IMR-90 (cell line): ENCODE data around the gene ANKRD65. TPM values are rescaled to one million over a fixed set of nuclear protein-coding genes. Genes with fewer than 3 reads are reported as not detected.
A peak's percentile ranks its signal among the peaks of the same experiment; 100 is the strongest.

Experiments used
- ATAC-seq: fragments of 200-7000 bp; cut with Tn5 transposase; 2 replicates; pipeline ENCODE4 v1.9.1; 2020; ENCODE audit warnings: low read depth, mild to moderate bottlenecking, moderate library complexity
- BruUV-seq: library from RNA; stranded (reverse); fragments of 400-500 nt; replicated peaks from 2 replicates; lab custom pipeline; 2021; lab: Mats Ljungman, UMichigan
- CTCF ChIA-PET: fragments of 300-600 bp; formaldehyde crosslinking; extraction: SDS; loops from one replicate; lab custom pipeline; 2021; ENCODE audit warnings: antibody characterized with exemption; lab: Yijun Ruan, JAX
- POLR2A ChIA-PET: fragments of 300-600 bp; sonication (Branson Sonifier 250); formaldehyde crosslinking; loops from one replicate; lab custom pipeline; 2022; ENCODE audit warnings: antibody characterized with exemption; ENCODE audit not compliant: unreplicated experiment; lab: Charles Lee
- DNase-seq: peaks from one replicate; pipeline ENCODE4 v3.0.0; 2013
- H2AFZ ChIP-seq: replicated peaks from 2 replicates; pipeline ENCODE3; 2013; ENCODE audit warnings: low read length, mild to moderate bottlenecking; ENCODE audit not compliant: poor library complexity
- H2AK5ac ChIP-seq: 2 replicates; pipeline ENCODE4 v1.6.1; 2013; ENCODE audit warnings: low read depth, low read length, inconsistent platforms
- H2AK9ac ChIP-seq: replicated peaks from 2 replicates; pipeline ENCODE3; 2013; ENCODE audit warnings: mild to moderate bottlenecking, low read depth, low read length, moderate library complexity; ENCODE audit not compliant: poor library complexity
- H2BK120ac ChIP-seq: 2 replicates; pipeline ENCODE4 v1.6.1; 2013; ENCODE audit warnings: low read depth, low read length, inconsistent platforms
- H2BK15ac ChIP-seq: 3 replicates; pipeline ENCODE4 v1.6.1; 2013; ENCODE audit warnings: low read depth, low read length, inconsistent platforms
- H2BK20ac ChIP-seq: 2 replicates; pipeline ENCODE4 v1.6.1; 2013; ENCODE audit warnings: low read depth, mild to moderate bottlenecking, inconsistent platforms, low read length, moderate library complexity
- H2BK5ac ChIP-seq: 2 replicates; pipeline ENCODE4 v1.6.1; 2013; ENCODE audit warnings: mild to moderate bottlenecking, low read depth, low read length, inconsistent platforms; ENCODE audit not compliant: poor library complexity, severe bottlenecking
- H3K14ac ChIP-seq: replicated peaks from 2 replicates; pipeline ENCODE4 v1.6.1; 2013; ENCODE audit warnings: low read depth, low read length, inconsistent platforms
- H3K18ac ChIP-seq: 2 replicates; pipeline ENCODE4 v1.6.1; 2013; ENCODE audit warnings: low read depth, low read length, control low read depth
- H3K23ac ChIP-seq: 2 replicates; pipeline ENCODE4 v1.6.1; 2013; ENCODE audit warnings: low read depth, low read length, inconsistent platforms
- H3K27ac ChIP-seq: 2 replicates; pipeline ENCODE4 v1.5.1; 2013; ENCODE audit warnings: mild to moderate bottlenecking, control low read depth, low read length; ENCODE audit not compliant: insufficient read depth
- H3K27me3 ChIP-seq: 2 replicates; pipeline ENCODE4 v1.6.1; 2013; ENCODE audit warnings: low read length; ENCODE audit not compliant: control insufficient read depth, insufficient read depth
- H3K36me3 ChIP-seq: 2 replicates; pipeline ENCODE4 v1.6.1; 2013; ENCODE audit warnings: low read length, mixed read lengths; ENCODE audit not compliant: control insufficient read depth, insufficient read depth
- H3K4ac ChIP-seq: 2 replicates; pipeline ENCODE4 v1.6.1; 2013; ENCODE audit warnings: low read depth, low read length, inconsistent platforms
- H3K4me1 ChIP-seq: 2 replicates; pipeline ENCODE4 v1.6.1; 2013; ENCODE audit warnings: low read length, mixed read lengths; ENCODE audit not compliant: control insufficient read depth, insufficient read depth
- H3K4me2 ChIP-seq: 2 replicates; pipeline ENCODE4 v1.6.1; 2013; ENCODE audit warnings: low read depth, mild to moderate bottlenecking, control low read depth, low read length, moderate library complexity
- H3K4me3 ChIP-seq: 2 replicates; pipeline ENCODE4 v1.5.1; 2013; ENCODE audit warnings: low read depth, mild to moderate bottlenecking, control low read depth, low read length, moderate library complexity; ENCODE audit not compliant: insufficient read depth
- H3K56ac ChIP-seq: 2 replicates; pipeline ENCODE4 v1.6.1; 2013; ENCODE audit warnings: low read length, inconsistent platforms; ENCODE audit not compliant: insufficient read depth; ENCODE audit errors: extremely low read depth
- H3K79me1 ChIP-seq, 2 experiments: 2 replicates each; pipeline ENCODE4 v1.6.1; 2013; ENCODE audit warnings: low read length in 2 of 2, inconsistent platforms in 1 of 2, low read depth in 1 of 2
- H3K9ac ChIP-seq: 2 replicates; pipeline ENCODE4 v1.6.1; 2013; ENCODE audit warnings: low read depth, low read length, control low read depth
- H3K9me1 ChIP-seq: 2 replicates; pipeline ENCODE4 v1.6.1; 2013; ENCODE audit warnings: low read length, inconsistent platforms; ENCODE audit not compliant: insufficient read depth
- H3K9me3 ChIP-seq: 2 replicates; pipeline ENCODE4 v1.6.1; 2013; ENCODE audit warnings: low read length; ENCODE audit not compliant: control insufficient read depth, insufficient read depth
- H4K20me1 ChIP-seq: 2 replicates; pipeline ENCODE4 v1.6.1; 2013; ENCODE audit warnings: low read length, inconsistent platforms; ENCODE audit not compliant: insufficient read depth
- H4K5ac ChIP-seq: 2 replicates; pipeline ENCODE4 v1.6.1; 2013; ENCODE audit warnings: mild to moderate bottlenecking, low read depth, low read length, control low read depth
- H4K8ac ChIP-seq, 2 experiments: 2 replicates each; pipeline ENCODE4 v1.6.1; 2013; ENCODE audit warnings: low read depth in 2 of 2, low read length in 2 of 2, control low read depth in 1 of 2, inconsistent platforms in 1 of 2
- H4K91ac ChIP-seq: 2 replicates; pipeline ENCODE4 v1.6.1; 2013; ENCODE audit warnings: low read depth, low read length, inconsistent platforms; ENCODE audit not compliant: insufficient read depth
- BHLHE40 ChIP-seq: fragments of 150-350 bp; IDR thresholded peaks from 2 replicates; pipeline ENCODE4 v1.6.1; 2016; ENCODE audit warnings: mild to moderate bottlenecking, low read depth, low read length
- CEBPB ChIP-seq: IDR thresholded peaks from 2 replicates; pipeline ENCODE4 v1.6.1; 2012; ENCODE audit warnings: low read depth, low read length, improper control_type of control experiment
- CHD1 ChIP-seq: IDR thresholded peaks from 2 replicates; pipeline ENCODE4 v1.6.1; 2012; ENCODE audit warnings: low read depth, low read length, improper control_type of control experiment
- FOS ChIP-seq: fragments of 150-350 bp; IDR thresholded peaks from 2 replicates; pipeline ENCODE4 v1.6.1; 2016; ENCODE audit warnings: low read depth, low read length
- MAFK ChIP-seq: IDR thresholded peaks from 2 replicates; pipeline ENCODE4 v1.6.1; 2012; ENCODE audit warnings: low read depth, low read length, improper control_type of control experiment
- MAZ ChIP-seq: IDR thresholded peaks from 2 replicates; pipeline ENCODE4 v1.6.1; 2012; ENCODE audit warnings: low read depth, mild to moderate bottlenecking, low read length, improper control_type of control experiment, moderate library complexity, borderline replicate concordance
- MXI1 ChIP-seq: IDR thresholded peaks from 2 replicates; pipeline ENCODE4 v1.6.1; 2012; ENCODE audit warnings: low read depth, mild to moderate bottlenecking, low read length, moderate library complexity, borderline replicate concordance
- NFE2L2 ChIP-seq: fragments of 150-350 bp; IDR thresholded peaks from 2 replicates; pipeline ENCODE4 v1.6.1; 2016; ENCODE audit warnings: low read depth, mild to moderate bottlenecking, low read length
- POLR2A ChIP-seq: IDR thresholded peaks from 2 replicates; pipeline ENCODE4 v1.6.1; 2012; ENCODE audit warnings: mild to moderate bottlenecking, low read depth, low read length
- RAD21 ChIP-seq: IDR thresholded peaks from 2 replicates; pipeline ENCODE4 v1.6.1; 2012; ENCODE audit warnings: low read length, improper control_type of control experiment
- RCOR1 ChIP-seq: IDR thresholded peaks from 2 replicates; pipeline ENCODE4 v1.6.1; 2012; ENCODE audit warnings: mild to moderate bottlenecking, low read length, improper control_type of control experiment; ENCODE audit not compliant: insufficient replicate concordance
- RFX5 ChIP-seq: IDR thresholded peaks from 2 replicates; pipeline ENCODE4 v1.8.0; 2012; ENCODE audit warnings: low read depth, mild to moderate bottlenecking, low read length, moderate library complexity
- WGBS, 2 experiments: methylation state at CpG; one replicate each; pipeline versions ENCODE4 v1.1.5 to v1.1.7; 2013; ENCODE audit warnings: missing lambda C conversion rate in 2 of 2; ENCODE audit not compliant: insufficient read length in 1 of 2; ENCODE audit errors: extremely low coverage in 2 of 2; 5-methylcytosine and 5-hydroxymethylcytosine counted together
- dilution Hi-C: fragments of 300-500 bp; cut with HindIII; formaldehyde crosslinking; loops from one replicate; pipeline ENCODE4 v1.14.3; 2018; ENCODE audit warnings: low sequenced_read_pairs; ENCODE audit not compliant: unreplicated experiment
- in situ Hi-C: fragments of 300-500 bp; cut with MboI; formaldehyde crosslinking; loops from 3 replicates; pipeline ENCODE4 v1.14.3; 2019; ENCODE audit warnings: low sequenced_read_pairs, inconsistent platforms, mixed read lengths
- intact Hi-C: fragments of 100-400 bp; cut with micrococcal nuclease; formaldehyde crosslinking; loops from 2 replicates; pipeline ENCODE4 v1.10.0; 2022
- polyA plus RNA-seq, 3 experiments: library from polyadenylated mRNA; depleted of rRNA; stranded (reverse); fragments of >200 nt; gene quantifications; 2 replicates each; pipeline ENCODE4 v1.2.3, GENCODE V29; 2012; ENCODE audit warnings: low replicate concordance in 1 of 3
- total RNA-seq: library from RNA; depleted of rRNA; stranded (reverse); fragments of >200 nt; gene quantifications from 2 replicates; pipeline ENCODE4 v1.2.3, GENCODE V29; 2012
- TF ChIP-seq, protein P1 (sequence below): fragments of 150-350 bp; IDR thresholded peaks from 2 replicates; pipeline ENCODE4 v1.6.1; 2017; ENCODE audit warnings: mild to moderate bottlenecking, antibody characterized with exemption, low read length, low read depth
- TF ChIP-seq, protein P2 (sequence below): conservative IDR thresholded peaks from 2 replicates; pipeline ENCODE4 v1.5.1; 2012; ENCODE audit warnings: mild to moderate bottlenecking, low read depth, low read length, improper control_type of control experiment

The ANKRD65 gene
- total and polyA plus RNA-seq, 2 of the 4 experiments (the other 2 are of a cell fraction), result 0.09 TPM; not detected in 1

- peaks cover 3 to 50% of the 10 kb centered on the region in 2 experiments; a peak in 3 of 4 replicates for H3K79me1 ChIP-seq
- peak overlapping the region; percentile 71; the same call in 1 of the 2 replicates for H3K14ac ChIP-seq
- H3K9me3 ChIP-seq, result no peaks in the 10 kb centered on the region
- H2BK120ac ChIP-seq, result 0 out of 2 replicates have a peak overlapping the region, but pooled peaks have one; percentile 8
- ATAC-seq (no peak), DNase-seq (no peak)
- dilution Hi-C loops, result no loop called here
- H3K4me3 ChIP-seq, result peak overlapping the region; percentile 59
- H4K5ac ChIP-seq, result no peak overlapping the region
- H3K4ac ChIP-seq, result peak overlapping the region; percentile 43; the same call in 1 of the 2 replicates
- H2AK9ac ChIP-seq, result peak overlapping the region; percentile 94
- CTCF ChIA-PET, result no interaction called here
- peak overlapping the region; percentile 72 for H2AK5ac ChIP-seq
- H4K20me1 ChIP-seq, result peaks cover 11% of the 10 kb centered on the region; the same call in 1 of the 2 replicates
- 0 out of 2 replicates have a peak, but pooled peaks cover 5% of the 10 kb centered on the region for H3K9me1 ChIP-seq
- 81% methylated on average over 23 of the region's 52 CpGs; no CpG with 5 or more reads in 1 of the 2 experiments for WGBS, 2 experiments
- H3K4me2 ChIP-seq, result peak overlapping the region; percentile 96
- 0 out of 2 replicates have a peak overlapping the region, but pooled peaks have one; percentile 59 for H3K23ac ChIP-seq
- intact Hi-C loops, result loop anchor here (2.0 kb wide), 1 partner anchor 15 kb away; the partner anchor contains the start of gene MXRA8
- H2BK15ac ChIP-seq, result no peak overlapping the region
- 0 out of 2 replicates have a peak overlapping the region, but pooled peaks have one; percentile 16 for H3K56ac ChIP-seq
- POLR2A ChIA-PET, result no interaction called here
- peak overlapping the region; percentile 43 for H3K27ac ChIP-seq
- H3K18ac ChIP-seq, result no peak overlapping the region
- H3K4me1 ChIP-seq, result peaks cover 12% of the 10 kb centered on the region
- no peak overlapping the region for H4K91ac ChIP-seq
- no peak overlapping the region for H2BK20ac ChIP-seq
- peaks cover 8% of the 10 kb centered on the region for H3K36me3 ChIP-seq
- TSS peak; percentile 91 for BruUV-seq
- H2AFZ ChIP-seq, result peak overlapping the region; percentile 93
- H3K27me3 ChIP-seq, result no peaks in the 10 kb centered on the region
- in situ Hi-C loops, result no loop called here
- peak overlapping the region; percentile 47 for H3K9ac ChIP-seq
- H2BK5ac ChIP-seq, result no peak overlapping the region
- H4K8ac ChIP-seq, result peak overlapping the region; percentile 35 to 64; a peak in 1 of 4 replicates
- TF ChIP-seq, protein P1, sequence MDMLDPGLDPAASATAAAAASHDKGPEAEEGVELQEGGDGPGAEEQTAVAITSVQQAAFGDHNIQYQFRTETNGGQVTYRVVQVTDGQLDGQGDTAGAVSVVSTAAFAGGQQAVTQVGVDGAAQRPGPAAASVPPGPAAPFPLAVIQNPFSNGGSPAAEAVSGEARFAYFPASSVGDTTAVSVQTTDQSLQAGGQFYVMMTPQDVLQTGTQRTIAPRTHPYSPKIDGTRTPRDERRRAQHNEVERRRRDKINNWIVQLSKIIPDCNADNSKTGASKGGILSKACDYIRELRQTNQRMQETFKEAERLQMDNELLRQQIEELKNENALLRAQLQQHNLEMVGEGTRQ, result no peak
- TF ChIP-seq CHD1 (no peak), POLR2A (no peak), MAFK (no peak), RAD21 (no peak), MAZ (no peak), CEBPB (no peak), FOS (no peak), NFE2L2 (no peak), BHLHE40 (no peak), MXI1 (no peak), RCOR1 (no peak), RFX5 (no peak)
- TF ChIP-seq, protein P2, sequence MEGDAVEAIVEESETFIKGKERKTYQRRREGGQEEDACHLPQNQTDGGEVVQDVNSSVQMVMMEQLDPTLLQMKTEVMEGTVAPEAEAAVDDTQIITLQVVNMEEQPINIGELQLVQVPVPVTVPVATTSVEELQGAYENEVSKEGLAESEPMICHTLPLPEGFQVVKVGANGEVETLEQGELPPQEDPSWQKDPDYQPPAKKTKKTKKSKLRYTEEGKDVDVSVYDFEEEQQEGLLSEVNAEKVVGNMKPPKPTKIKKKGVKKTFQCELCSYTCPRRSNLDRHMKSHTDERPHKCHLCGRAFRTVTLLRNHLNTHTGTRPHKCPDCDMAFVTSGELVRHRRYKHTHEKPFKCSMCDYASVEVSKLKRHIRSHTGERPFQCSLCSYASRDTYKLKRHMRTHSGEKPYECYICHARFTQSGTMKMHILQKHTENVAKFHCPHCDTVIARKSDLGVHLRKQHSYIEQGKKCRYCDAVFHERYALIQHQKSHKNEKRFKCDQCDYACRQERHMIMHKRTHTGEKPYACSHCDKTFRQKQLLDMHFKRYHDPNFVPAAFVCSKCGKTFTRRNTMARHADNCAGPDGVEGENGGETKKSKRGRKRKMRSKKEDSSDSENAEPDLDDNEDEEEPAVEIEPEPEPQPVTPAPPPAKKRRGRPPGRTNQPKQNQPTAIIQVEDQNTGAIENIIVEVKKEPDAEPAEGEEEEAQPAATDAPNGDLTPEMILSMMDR, result no peak
These were observed 47.1 kb downstream of the ANKRD65 start for GRCh38 chr1:1373815-1374588.
